ENCODE data around the gene CDKL5. TPM values are rescaled to one million over a fixed set of nuclear protein-coding genes. Genes with fewer than 3 reads are reported as not detected.

Gene CDKL5
- total RNA-seq, 5 donors from 2014 or later (not counting 1 experiment from before 2014, with no cell fraction given) = 3.3 to 5.2 (median 4.1) TPM

GRCh38 chrX:18441780-18442367, 16.5 kb downstream of the CDKL5 start:
- no peaks in the 10 kb centered on the region for H3K9me3 ChIP-seq
- Mint-ChIP-seq H3K36me3 (no peaks in the 10 kb centered on the region), H3K9me3 (no peaks in the 10 kb centered on the region), H3K4me3 (no peak overlapping the region), H3K27ac (no peak overlapping the region), H3K4me1 (peaks cover 0 to 5% (median 4%) of the 10 kb centered on the region in 3 donors), H3K27me3 (no peaks in the 10 kb centered on the region)
- H3K27ac ChIP-seq (ENCODE audit: low read length) = no peak overlapping the region
- POLR2A ChIA-PET = no interaction called here
- H3K4me3 ChIP-seq (ENCODE audit: control insufficient read depth in 1 of 2, extremely low read depth in 1 of 2, low read length in 1 of 2) = no peak overlapping the region
- no peak for DNase-seq
- no CpG with 5 or more reads among the region's 3 CpGs for WGBS (ENCODE audit: insufficient coverage)
- ATAC-seq (replicated peaks in 1 of 4) = no peak
- no peaks in the 10 kb centered on the region for H3K27me3 ChIP-seq (replicated peaks in 1 of 2; ENCODE audit: control insufficient read depth in 2 of 2, extremely low read depth in 1 of 2, insufficient read depth in 2 of 2, low read length in 1 of 2)
- CTCF ChIA-PET = no interaction called here
- H3K36me3 ChIP-seq (ENCODE audit: control insufficient read depth in 2 of 2, extremely low read depth in 1 of 2, insufficient read depth in 1 of 2, low read length in 1 of 2) = no peaks in the 10 kb centered on the region
- no peaks in the 10 kb centered on the region for H3K4me1 ChIP-seq (ENCODE audit: control insufficient read depth in 1 of 2, extremely low read depth in 1 of 2, insufficient read depth in 2 of 2, low read length in 2 of 2)

GRCh38 chrX:18448416-18448815, 23.0 kb downstream of the CDKL5 start:
- no peaks in the 10 kb centered on the region for H3K9me3 Mint-ChIP-seq
- no peaks in the 10 kb centered on the region for H3K4me1 Mint-ChIP-seq
- Histone ChIP-seq H3K36me3 (ENCODE audit: control insufficient read depth in 2 of 2, extremely low read depth in 1 of 2, insufficient read depth in 1 of 2, low read length in 1 of 2) (no peaks in the 10 kb centered on the region), H3K4me3 (ENCODE audit: control insufficient read depth in 1 of 2, extremely low read depth in 1 of 2, low read length in 1 of 2) (no peak overlapping the region), H3K4me1 (ENCODE audit: control insufficient read depth in 1 of 2, extremely low read depth in 1 of 2, insufficient read depth in 2 of 2, low read length in 2 of 2) (no peaks in the 10 kb centered on the region), H3K27me3 (replicated peaks in 1 of 2; ENCODE audit: control insufficient read depth in 2 of 2, extremely low read depth in 1 of 2, insufficient read depth in 2 of 2, low read length in 1 of 2) (no peaks in the 10 kb centered on the region), H3K27ac (ENCODE audit: low read length) (no peak overlapping the region), H3K9me3 (no peaks in the 10 kb centered on the region)
- ChIA-PET POLR2A (no interaction called here), CTCF (no interaction called here)
- ATAC-seq (replicated peaks in 1 of 4) (no peak), DNase-seq (no peak)
- H3K36me3 Mint-ChIP-seq = peaks cover 6% of the 10 kb centered on the region
- H3K27ac Mint-ChIP-seq = no peak overlapping the region
- no peak overlapping the region for H3K4me3 Mint-ChIP-seq
- no CpG with 5 or more reads among the region's 3 CpGs for WGBS (ENCODE audit: insufficient coverage)
- H3K27me3 Mint-ChIP-seq = no peaks in the 10 kb centered on the region

GRCh38 chrX:18449236-18449635, 23.8 kb downstream of the CDKL5 start:
- Mint-ChIP-seq H3K27ac (no peak overlapping the region), H3K27me3 (no peaks in the 10 kb centered on the region), H3K4me1 (no peaks in the 10 kb centered on the region), H3K9me3 (no peaks in the 10 kb centered on the region), H3K36me3 (peaks cover 6% of the 10 kb centered on the region), H3K4me3 (no peak overlapping the region)
- H3K4me3 ChIP-seq (ENCODE audit: control insufficient read depth in 1 of 2, extremely low read depth in 1 of 2, low read length in 1 of 2) = no peak overlapping the region
- CTCF ChIA-PET = no interaction called here
- no peaks in the 10 kb centered on the region for H3K36me3 ChIP-seq (ENCODE audit: control insufficient read depth in 2 of 2, extremely low read depth in 1 of 2, insufficient read depth in 1 of 2, low read length in 1 of 2)
- H3K9me3 ChIP-seq = no peaks in the 10 kb centered on the region
- POLR2A ChIA-PET = no interaction called here
- DNase-seq (no peak), ATAC-seq (replicated peaks in 1 of 4) (no peak)
- WGBS (ENCODE audit: insufficient coverage) = no CpG with 5 or more reads among the region's 4 CpGs
- H3K27ac ChIP-seq (ENCODE audit: low read length) = no peak overlapping the region
- H3K27me3 ChIP-seq (replicated peaks in 1 of 2; ENCODE audit: control insufficient read depth in 2 of 2, extremely low read depth in 1 of 2, insufficient read depth in 2 of 2, low read length in 1 of 2) = no peaks in the 10 kb centered on the region
- H3K4me1 ChIP-seq (ENCODE audit: control insufficient read depth in 1 of 2, extremely low read depth in 1 of 2, insufficient read depth in 2 of 2, low read length in 2 of 2) = no peaks in the 10 kb centered on the region

GRCh38 chrX:18455384-18455783, 30.0 kb downstream of the CDKL5 start:
- no peak overlapping the region for H3K4me3 ChIP-seq (ENCODE audit: control insufficient read depth in 1 of 2, extremely low read depth in 1 of 2, low read length in 1 of 2)
- DNase-seq = no peak
- H3K36me3 Mint-ChIP-seq = no peaks in the 10 kb centered on the region
- no peaks in the 10 kb centered on the region for H3K9me3 Mint-ChIP-seq
- no peaks in the 10 kb centered on the region for H3K27me3 ChIP-seq (replicated peaks in 1 of 2; ENCODE audit: control insufficient read depth in 2 of 2, extremely low read depth in 1 of 2, insufficient read depth in 2 of 2, low read length in 1 of 2)
- no peaks in the 10 kb centered on the region for H3K36me3 ChIP-seq (ENCODE audit: control insufficient read depth in 2 of 2, extremely low read depth in 1 of 2, insufficient read depth in 1 of 2, low read length in 1 of 2)
- ChIA-PET POLR2A (no interaction called here), CTCF (no interaction called here)
- no peak overlapping the region for H3K4me3 Mint-ChIP-seq
- H3K27me3 Mint-ChIP-seq = peaks cover 0 to 3% of the 10 kb centered on the region in 2 donors
- no peak for ATAC-seq (replicated peaks in 1 of 4)
- no peaks in the 10 kb centered on the region for H3K9me3 ChIP-seq
- H3K4me1 Mint-ChIP-seq = peaks cover 0 to 9% (median 4%) of the 10 kb centered on the region in 3 donors
- H3K4me1 ChIP-seq (ENCODE audit: control insufficient read depth in 1 of 2, extremely low read depth in 1 of 2, insufficient read depth in 2 of 2, low read length in 2 of 2) = no peaks in the 10 kb centered on the region
- H3K27ac Mint-ChIP-seq = no peak overlapping the region
- no CpG with 5 or more reads among the region's 2 CpGs for WGBS (ENCODE audit: insufficient coverage)
- no peak overlapping the region for H3K27ac ChIP-seq (ENCODE audit: low read length)

- no peak overlapping the region for H3K4me3 ChIP-seq (ENCODE audit: control insufficient read depth in 1 of 2, extremely low read depth in 1 of 2, low read length in 1 of 2)
- H3K36me3 ChIP-seq (ENCODE audit: control insufficient read depth in 2 of 2, extremely low read depth in 1 of 2, insufficient read depth in 1 of 2, low read length in 1 of 2) = no peaks in the 10 kb centered on the region
- WGBS (ENCODE audit: insufficient coverage) = no CpG with 5 or more reads among the region's 2 CpGs
- no peaks in the 10 kb centered on the region for H3K9me3 Mint-ChIP-seq
- H3K4me1 ChIP-seq (ENCODE audit: control insufficient read depth in 1 of 2, extremely low read depth in 1 of 2, insufficient read depth in 2 of 2, low read length in 2 of 2) = no peaks in the 10 kb centered on the region
- CTCF ChIA-PET = no interaction called here
- no peak overlapping the region for H3K27ac ChIP-seq (ENCODE audit: low read length)
- no peaks in the 10 kb centered on the region for H3K36me3 Mint-ChIP-seq
- no peak for ATAC-seq (replicated peaks in 1 of 4)
- no peak for DNase-seq
- H3K4me3 Mint-ChIP-seq = no peak overlapping the region
- no peaks in the 10 kb centered on the region for H3K9me3 ChIP-seq
- H3K27me3 ChIP-seq (replicated peaks in 1 of 2; ENCODE audit: control insufficient read depth in 2 of 2, extremely low read depth in 1 of 2, insufficient read depth in 2 of 2, low read length in 1 of 2) = no peaks in the 10 kb centered on the region
- POLR2A ChIA-PET = interaction anchor here in 1 of 2 donors (0.7 kb wide), 1 partner anchor 481 kb away, joined by 13 read pairs; no protein-coding TSS in a partner anchor
- H3K27ac Mint-ChIP-seq = no peak overlapping the region
- H3K27me3 Mint-ChIP-seq = peaks cover 0 to 3% of the 10 kb centered on the region in 2 donors
- peaks cover 0 to 12% (median 4%) of the 10 kb centered on the region in 3 donors for H3K4me1 Mint-ChIP-seq
Observed at GRCh38 chrX:18457000-18457399, 31.6 kb downstream of the CDKL5 start.

- Histone ChIP-seq H3K27ac (ENCODE audit: low read length) (no peak overlapping the region), H3K36me3 (ENCODE audit: control insufficient read depth in 2 of 2, extremely low read depth in 1 of 2, insufficient read depth in 1 of 2, low read length in 1 of 2) (no peaks in the 10 kb centered on the region), H3K27me3 (replicated peaks in 1 of 2; ENCODE audit: control insufficient read depth in 2 of 2, extremely low read depth in 1 of 2, insufficient read depth in 2 of 2, low read length in 1 of 2) (no peaks in the 10 kb centered on the region), H3K4me1 (ENCODE audit: control insufficient read depth in 1 of 2, extremely low read depth in 1 of 2, insufficient read depth in 2 of 2, low read length in 2 of 2) (no peaks in the 10 kb centered on the region), H3K4me3 (ENCODE audit: control insufficient read depth in 1 of 2, extremely low read depth in 1 of 2, low read length in 1 of 2) (no peak overlapping the region), H3K9me3 (no peaks in the 10 kb centered on the region)
- CTCF ChIA-PET = no interaction called here
- Mint-ChIP-seq H3K27me3 (peaks cover 0 to 3% of the 10 kb centered on the region in 2 donors), H3K4me3 (no peak overlapping the region), H3K27ac (no peak overlapping the region), H3K9me3 (no peaks in the 10 kb centered on the region), H3K36me3 (no peaks in the 10 kb centered on the region), H3K4me1 (peaks cover 0 to 10% (median 4%) of the 10 kb centered on the region in 3 donors)
- ATAC-seq (replicated peaks in 1 of 4) = no peak
- POLR2A ChIA-PET = no interaction called here
- WGBS (ENCODE audit: insufficient coverage) = no CpG with 5 or more reads among the region's 1 CpG
- no peak for DNase-seq
Observed at GRCh38 chrX:18461431-18461830, 36.0 kb downstream of the CDKL5 start.

- Mint-ChIP-seq H3K4me3 (no peak overlapping the region), H3K27ac (no peak overlapping the region), H3K27me3 (peaks cover 0 to 3% of the 10 kb centered on the region in 2 donors), H3K9me3 (no peaks in the 10 kb centered on the region), H3K36me3 (no peaks in the 10 kb centered on the region), H3K4me1 (peaks cover 0 to 3% (median 0%) of the 10 kb centered on the region in 3 donors)
- CTCF ChIA-PET = no interaction called here
- POLR2A ChIA-PET = no interaction called here
- H3K9me3 ChIP-seq = no peaks in the 10 kb centered on the region
- DNase-seq (no peak), ATAC-seq (replicated peaks in 1 of 4) (no peak)
- H3K27ac ChIP-seq (ENCODE audit: low read length) = no peak overlapping the region
- no peaks in the 10 kb centered on the region for H3K27me3 ChIP-seq (replicated peaks in 1 of 2; ENCODE audit: control insufficient read depth in 2 of 2, extremely low read depth in 1 of 2, insufficient read depth in 2 of 2, low read length in 1 of 2)
- H3K36me3 ChIP-seq (ENCODE audit: control insufficient read depth in 2 of 2, extremely low read depth in 1 of 2, insufficient read depth in 1 of 2, low read length in 1 of 2) = no peaks in the 10 kb centered on the region
- no peak overlapping the region for H3K4me3 ChIP-seq (ENCODE audit: control insufficient read depth in 1 of 2, extremely low read depth in 1 of 2, low read length in 1 of 2)
- H3K4me1 ChIP-seq (ENCODE audit: control insufficient read depth in 1 of 2, extremely low read depth in 1 of 2, insufficient read depth in 2 of 2, low read length in 2 of 2) = no peaks in the 10 kb centered on the region
Observed at GRCh38 chrX:18464499-18464898, 39.1 kb downstream of the CDKL5 start.

All from T-cell (primary cell).